G401 (cell line): ENCODE data around the gene BHMT2. TPM values are rescaled to one million over a fixed set of nuclear protein-coding genes. Genes with fewer than 3 reads are reported as not detected.
A peak's percentile ranks its signal among the peaks of the same experiment; 100 is the strongest.

Experiments
- DNase-seq: peaks from one replicate; pipeline ENCODE4 v3.0.0-alpha.2; 2015; ENCODE audit warnings: low spot score
- in situ Hi-C: cut with HindIII; loops from 2 replicates; pipeline ENCODE4 v1.10.0; 2016; ENCODE audit warnings: low sequenced_read_pairs, mixed read lengths
- total RNA-seq: library from RNA; depleted of rRNA; stranded (reverse); fragments of >200 nt; shearing (Covaris generic); gene quantifications from 2 replicates; pipeline ENCODE4 v1.2.3, GENCODE V29; 2014

Gene BHMT2
- total RNA-seq, 1 experiment from 2014 or later: not detected

- in situ Hi-C loops: no loop called here
- no peak for DNase-seq
Observed at GRCh38 chr5:79056847-79057246, 12.7 kb upstream of the BHMT2 start.

GRCh38 chr5:79059674-79060073, 9.9 kb upstream of the BHMT2 start:
- in situ Hi-C loops: no loop called here
- no peak for DNase-seq

- DNase-seq: no peak
- in situ Hi-C loops: no loop called here
Observed at GRCh38 chr5:79062436-79062835, 7.1 kb upstream of the BHMT2 start.

GRCh38 chr5:79070350-79070667, 742 bp downstream of the BHMT2 start:
- in situ Hi-C loops: no loop called here

GRCh38 chr5:79074641-79075040, 5.1 kb downstream of the BHMT2 start:
- DNase-seq: no peak
- in situ Hi-C loops: no loop called here

More at GRCh38 chr5:79070350-79070667, 742 bp downstream of the BHMT2 start:
- DNase-seq: no peak

- in situ Hi-C loops: no loop called here
- DNase-seq: no peak
Observed at GRCh38 chr5:79075646-79076426, 6.3 kb downstream of the BHMT2 start.

GRCh38 chr5:79076819-79077218, 7.3 kb downstream of the BHMT2 start:
- no peak for DNase-seq
- in situ Hi-C loops: no loop called here

GRCh38 chr5:79077680-79078365, 8.3 kb downstream of the BHMT2 start:
- in situ Hi-C loops: no loop called here
- DNase-seq: no peak

GRCh38 chr5:79080804-79081203, 11.2 kb downstream of the BHMT2 start:
- no peak for DNase-seq
- in situ Hi-C loops: no loop called here

GRCh38 chr5:79081779-79082178, 12.2 kb downstream of the BHMT2 start:
- DNase-seq: no peak
- in situ Hi-C loops: no loop called here

GRCh38 chr5:79086116-79086515, 16.5 kb downstream of the BHMT2 start:
- in situ Hi-C loops: no loop called here

GRCh38 chr5:79088507-79088906, 18.9 kb downstream of the BHMT2 start:
- in situ Hi-C loops: no loop called here
- no peak for DNase-seq

More at GRCh38 chr5:79086116-79086515, 16.5 kb downstream of the BHMT2 start:
- DNase-seq: no peak

GRCh38 chr5:79091064-79091463, 21.5 kb downstream of the BHMT2 start:
- DNase-seq: no peak
- in situ Hi-C loops: no loop called here

- peak; percentile 49 for DNase-seq
- in situ Hi-C loops: no loop called here
Observed at GRCh38 chr5:79093762-79094161, 24.2 kb downstream of the BHMT2 start.

GRCh38 chr5:79105868-79106267, 36.3 kb downstream of the BHMT2 start:
- no peak for DNase-seq
- in situ Hi-C loops: no loop called here

GRCh38 chr5:79107020-79107796, 37.6 kb downstream of the BHMT2 start:
- no peak for DNase-seq
- in situ Hi-C loops: no loop called here

- no peak for DNase-seq
- in situ Hi-C loops: no loop called here
Observed at GRCh38 chr5:79108086-79108485, 38.5 kb downstream of the BHMT2 start.

GRCh38 chr5:79108792-79109191, 39.2 kb downstream of the BHMT2 start:
- DNase-seq: no peak
- in situ Hi-C loops: no loop called here

- in situ Hi-C loops: no loop called here
- DNase-seq: no peak
Observed at GRCh38 chr5:79109527-79110492, 40.2 kb downstream of the BHMT2 start.
